ENCODE results near the gene USP1.

DNA sequence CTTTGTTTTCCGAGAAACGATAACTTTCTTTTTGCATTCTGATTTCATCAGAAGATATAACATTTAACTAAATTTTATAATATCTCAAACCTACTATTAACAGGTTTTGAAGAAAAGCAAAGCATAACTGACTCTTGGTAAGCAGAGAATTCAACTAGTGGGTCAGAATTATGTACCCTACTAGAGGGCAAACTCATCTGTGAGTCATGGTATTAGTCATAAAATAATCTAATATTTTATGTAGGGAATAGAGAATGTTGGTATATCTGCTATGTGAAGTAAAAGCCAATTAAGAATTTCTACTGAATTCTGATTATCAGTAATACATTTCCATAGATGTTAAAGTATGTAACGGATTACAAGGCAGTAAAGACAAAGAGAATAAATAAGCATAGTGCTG is 56.8 kb downstream of the USP1 start:
- TF ChIP-seq CTCF (conservative IDR thresholded peaks at IDR 0.05 in 1 of 2, IDR thresholded peaks at IDR 0.05 in 1 of 2; ENCODE audit: extremely low read depth in 1 of 2, insufficient read depth in 1 of 2, low read depth in 1 of 2, low read length in 2 of 2): no peak
- no peak for TF ChIP-seq EZH2 (IDR thresholded peaks at IDR 0.05; ENCODE audit: borderline replicate concordance, low read length)
